Small intestine (tissue), 7 donors: ENCODE results near the gene CDCP1. TPM values are rescaled to one million over a fixed set of nuclear protein-coding genes. Genes with fewer than 3 reads are reported as not detected.

Experiments used
- DNase-seq, 2 donors: peaks; one replicate each; pipeline versions ENCODE4 v3.0.0 to v3.0.0-alpha.2; 2013
- FAIRE-seq: peaks from 2 replicates; lab custom pipeline; 2012; peaks lifted over from hg19 to GRCh38; lab: Jason Lieb, UNC
- H3K27ac ChIP-seq, 3 donors: one replicate each; pipeline ENCODE4 v1.5.1; 2013; ENCODE audit warnings: low read length in 2 of 3, mild to moderate bottlenecking in 2 of 3, control low read depth in 1 of 3, inconsistent platforms in 1 of 3, low read depth in 1 of 3, moderate library complexity in 1 of 3
- H3K27me3 ChIP-seq, 3 donors: one replicate each; pipeline ENCODE4 v1.6.1; 2013; ENCODE audit warnings: low read length in 3 of 3, inconsistent platforms in 1 of 3; ENCODE audit not compliant: control insufficient read depth in 3 of 3, insufficient read depth in 3 of 3
- H3K36me3 ChIP-seq, 3 donors: one replicate each; pipeline ENCODE4 v1.6.1; 2013; ENCODE audit warnings: low read length in 3 of 3, inconsistent platforms in 1 of 3, low read depth in 1 of 3, mild to moderate bottlenecking in 1 of 3, moderate library complexity in 1 of 3; ENCODE audit not compliant: control insufficient read depth in 3 of 3, insufficient read depth in 2 of 3
- H3K4me1 ChIP-seq, 3 donors: one replicate each; pipeline ENCODE4 v1.6.1; 2013; ENCODE audit warnings: low read length in 2 of 3, inconsistent platforms in 1 of 3, low read depth in 1 of 3, mild to moderate bottlenecking in 1 of 3, moderate library complexity in 1 of 3; ENCODE audit not compliant: control insufficient read depth in 3 of 3, insufficient read depth in 2 of 3
- H3K4me3 ChIP-seq, 3 donors: one replicate each; pipeline ENCODE4 v1.5.1; 2013; ENCODE audit warnings: low read length in 3 of 3, control low read depth in 1 of 3, inconsistent platforms in 1 of 3, low read depth in 1 of 3, mild to moderate bottlenecking in 1 of 3, moderate library complexity in 1 of 3
- H3K9me3 ChIP-seq, 2 donors: one replicate each; pipeline ENCODE4 v1.6.1; 2013; ENCODE audit warnings: low read depth in 1 of 2, low read length in 1 of 2; ENCODE audit not compliant: control insufficient read depth in 2 of 2, insufficient read depth in 1 of 2
- WGBS, 3 donors: extraction: QIAGEN DNeasy Blood & Tissue Kit; methylation state at CpG; one replicate each; pipeline ENCODE4 v1.1.7; 2013; 5-methylcytosine and 5-hydroxymethylcytosine counted together
- polyA plus RNA-seq, 4 donors: library from polyadenylated mRNA; stranded (reverse) in 3 of 4; unstranded in 1 of 4; fragments of 200-250 nt in 3 of 4; fragments of 120-200 nt in 1 of 4; gene quantifications; one replicate each; pipeline versions ENCODE4 v1.2.1 to v1.2.3, GENCODE V29; 2013
- donor health status: healthy with polysubstance abuse.
- donor health status: control.
- donor health status: control.
- donor health status: Bipolar disorder and iron deficiency.
- donor health status: healthy.

CDCP1 gene
- polyA plus RNA-seq, 4 donors: 8.4 to 30.6 (median 12.6) TPM

DNA sequence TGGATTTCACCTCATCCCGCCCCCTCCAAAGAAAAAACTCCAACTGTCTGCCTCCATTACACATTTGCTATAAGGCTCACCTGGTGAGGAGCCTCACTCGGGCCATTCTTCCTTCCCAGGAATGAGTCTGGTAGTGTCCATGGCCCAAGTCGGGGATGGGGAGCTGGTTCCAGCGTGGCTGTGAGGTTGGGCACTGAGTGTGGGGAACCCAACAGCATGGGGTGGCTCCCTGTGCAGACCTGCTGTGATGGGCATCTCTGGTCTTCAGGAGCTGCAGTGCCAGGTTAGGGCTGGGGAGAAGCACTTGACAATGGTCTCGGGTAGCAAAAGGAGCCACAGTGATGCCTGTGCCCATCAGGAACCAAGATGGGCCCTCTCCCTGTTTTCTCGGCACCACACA is 40.7 kb upstream of the CDCP1 start:
- no peak for DNase-seq
- WGBS, 3 donors: 93 to 95% (median 93%) methylated on average over 6 of the region's 6 CpGs
- FAIRE-seq: no peak

DNA sequence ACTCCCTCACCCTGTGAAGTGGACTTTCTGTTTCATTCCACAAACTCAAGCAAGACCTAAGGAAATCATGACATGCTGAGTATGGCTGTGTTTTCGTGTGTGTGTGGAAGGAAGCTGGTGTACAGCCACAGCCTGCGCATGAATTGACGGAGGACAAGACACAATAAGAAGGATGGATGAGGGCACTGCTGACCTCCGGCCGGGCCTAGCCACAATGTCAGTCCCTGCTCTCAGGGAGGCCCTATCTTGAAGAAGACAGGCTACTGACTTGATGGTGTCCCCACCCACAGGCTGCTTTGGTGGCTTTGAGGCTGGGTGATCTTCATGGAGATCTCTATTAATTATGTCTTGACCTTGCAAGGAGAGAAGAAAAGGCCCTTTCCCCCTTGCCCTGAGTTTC is 39.3 kb upstream of the CDCP1 start:
- H3K27me3 ChIP-seq: no peaks in the 10 kb centered on the region
- peaks cover 0 to 13% (median 0%) of the 10 kb centered on the region in 3 donors for H3K4me1 ChIP-seq
- H3K4me3 ChIP-seq: no peak overlapping the region
- WGBS, 3 donors: 83 to 91% (median 87%) methylated on average over 5 of the region's 5 CpGs
- DNase-seq (no peak), FAIRE-seq (no peak)
- H3K36me3 ChIP-seq: no peaks in the 10 kb centered on the region
- no peak overlapping the region for H3K27ac ChIP-seq
- no peaks in the 10 kb centered on the region for H3K9me3 ChIP-seq

More for the DNA sequence above, 40.7 kb upstream of the CDCP1 start:
- Histone ChIP-seq H3K27me3 (no peaks in the 10 kb centered on the region), H3K36me3 (no peaks in the 10 kb centered on the region), H3K4me1 (peaks cover 0 to 13% (median 0%) of the 10 kb centered on the region in 3 donors), H3K9me3 (no peaks in the 10 kb centered on the region), H3K4me3 (no peak overlapping the region), H3K27ac (no peak overlapping the region)

- H3K27me3 ChIP-seq: no peaks in the 10 kb centered on the region
- FAIRE-seq (no peak), DNase-seq (no peak)
- no peak overlapping the region for H3K27ac ChIP-seq
- 84 to 96% (median 88%) methylated on average over 2 of the region's 2 CpGs for WGBS, 3 donors
- H3K36me3 ChIP-seq: no peaks in the 10 kb centered on the region
- H3K4me1 ChIP-seq: peaks cover 0 to 13% (median 0%) of the 10 kb centered on the region in 3 donors
- H3K4me3 ChIP-seq: no peak overlapping the region
- no peaks in the 10 kb centered on the region for H3K9me3 ChIP-seq
These were observed 38.9 kb upstream of the CDCP1 start for GRCh38 chr3:45185052-45185451.

DNA sequence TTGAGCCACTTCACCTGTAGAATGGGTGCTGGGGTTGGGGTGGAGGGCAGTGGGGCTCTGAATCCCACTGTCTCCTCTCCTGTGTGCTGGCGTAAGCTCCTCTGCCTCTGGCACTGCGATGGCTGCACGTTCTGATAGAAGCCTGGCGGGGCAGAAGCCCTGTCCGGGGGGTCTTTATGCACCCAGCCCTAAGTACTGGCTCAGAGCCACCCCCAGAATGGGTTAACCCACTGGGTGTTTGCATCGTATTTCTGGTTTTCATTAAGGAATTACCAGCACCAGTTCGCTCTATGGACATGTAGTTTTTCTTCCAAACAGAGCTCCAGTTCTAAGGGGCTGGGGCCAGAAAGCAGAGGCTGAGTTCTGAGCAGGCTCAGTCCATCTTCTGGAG is 37.7 kb upstream of the CDCP1 start:
- H3K27ac ChIP-seq: peak overlapping the region in 1 of 3 donors; percentile 30
- 83 to 90% (median 85%) methylated on average over 7 of the region's 7 CpGs for WGBS, 3 donors
- FAIRE-seq (no peak), DNase-seq (no peak)
- H3K9me3 ChIP-seq: no peaks in the 10 kb centered on the region
- H3K36me3 ChIP-seq: no peaks in the 10 kb centered on the region
- H3K4me1 ChIP-seq: peaks cover 0 to 13% (median 0%) of the 10 kb centered on the region in 3 donors
- no peak overlapping the region for H3K4me3 ChIP-seq
- H3K27me3 ChIP-seq: no peaks in the 10 kb centered on the region

- DNase-seq (peak; percentile 74 to 91), FAIRE-seq (no peak)
- H3K4me3 ChIP-seq: no peak overlapping the region
- no peaks in the 10 kb centered on the region for H3K9me3 ChIP-seq
- no peaks in the 10 kb centered on the region for H3K27me3 ChIP-seq
- H3K27ac ChIP-seq: peak overlapping the region; percentile 22 to 42 (median 31)
- peaks cover 0 to 13% (median 0%) of the 10 kb centered on the region in 3 donors for H3K4me1 ChIP-seq
- no peaks in the 10 kb centered on the region for H3K36me3 ChIP-seq
- 23 to 43% (median 27%) methylated on average over 7 of the region's 7 CpGs for WGBS, 3 donors
These were observed 37.0 kb upstream of the CDCP1 start for GRCh38 chr3:45182915-45183871.

- no peaks in the 10 kb centered on the region for H3K9me3 ChIP-seq
- no peak overlapping the region for H3K4me3 ChIP-seq
- FAIRE-seq (no peak), DNase-seq (no peak)
- H3K27me3 ChIP-seq: no peaks in the 10 kb centered on the region
- H3K27ac ChIP-seq: no peak overlapping the region
- 39 to 50% (median 45%) methylated on average over 5 of the region's 5 CpGs for WGBS, 3 donors
- peaks cover 0 to 13% (median 0%) of the 10 kb centered on the region in 3 donors for H3K4me1 ChIP-seq
- H3K36me3 ChIP-seq: no peaks in the 10 kb centered on the region
These were observed 35.3 kb upstream of the CDCP1 start for GRCh38 chr3:45181496-45181895.

- Histone ChIP-seq H3K27me3 (no peaks in the 10 kb centered on the region), H3K9me3 (no peaks in the 10 kb centered on the region), H3K36me3 (no peaks in the 10 kb centered on the region), H3K27ac (no peak overlapping the region), H3K4me1 (peaks cover 0 to 13% (median 0%) of the 10 kb centered on the region in 3 donors), H3K4me3 (no peak overlapping the region)
- DNase-seq (no peak), FAIRE-seq (no peak)
- WGBS, 3 donors: 72 to 87% (median 87%) methylated on average over 7 of the region's 7 CpGs
These were observed 34.7 kb upstream of the CDCP1 start for GRCh38 chr3:45180899-45181298.

GRCh38 chr3:45180051-45180450 is 33.9 kb upstream of the CDCP1 start:
- WGBS, 3 donors: 79 to 94% (median 93%) methylated on average over 6 of the region's 6 CpGs

More at GRCh38 chr3:45180051-45180450, 33.9 kb upstream of the CDCP1 start:
- Histone ChIP-seq H3K36me3 (no peaks in the 10 kb centered on the region), H3K9me3 (no peaks in the 10 kb centered on the region), H3K27me3 (no peaks in the 10 kb centered on the region), H3K27ac (no peak overlapping the region), H3K4me3 (no peak overlapping the region), H3K4me1 (peaks cover 0 to 13% (median 0%) of the 10 kb centered on the region in 3 donors)
- FAIRE-seq (no peak), DNase-seq (no peak)
